HepG2 (cell line): ENCODE measurements around the gene CBX2. TPM values are rescaled to one million over a fixed set of nuclear protein-coding genes. Genes with fewer than 3 reads are reported as not detected.
A peak's percentile ranks its signal among the peaks of the same experiment; 100 is the strongest.

Source experiments
- ARNTL ChIP-seq: sonication (generic); formaldehyde crosslinking; IDR thresholded peaks from 2 replicates; pipeline ENCODE4 v1.4.0; 2020; ENCODE audit warnings: mild to moderate bottlenecking, missing genetic modification reagents
- ELF3 ChIP-seq: IDR thresholded peaks from 2 replicates; pipeline ENCODE4 v1.6.1; 2016; ENCODE audit warnings: missing genetic modification reagents, missing compliant biosample characterization
- HES4 ChIP-seq: sonication (generic); formaldehyde crosslinking; IDR thresholded peaks from 2 replicates; pipeline ENCODE4 v1.9.0; 2021; ENCODE audit warnings: mild to moderate bottlenecking, missing genetic modification reagents, borderline replicate concordance
- HIVEP1 ChIP-seq: sonication (generic); formaldehyde crosslinking; IDR thresholded peaks from 2 replicates; pipeline ENCODE4 v1.4.0; 2020; ENCODE audit warnings: mild to moderate bottlenecking, missing genetic modification reagents
- MIXL1 ChIP-seq: IDR thresholded peaks from 2 replicates; pipeline ENCODE4 v1.6.1; 2016
- MYNN ChIP-seq: sonication (generic); formaldehyde crosslinking; IDR thresholded peaks from 2 replicates; pipeline ENCODE4 v1.4.0; 2020; ENCODE audit warnings: mild to moderate bottlenecking, low read depth, missing genetic modification reagents
- RARA ChIP-seq: IDR thresholded peaks from 2 replicates; pipeline ENCODE4 v1.6.1; 2016; ENCODE audit warnings: missing genetic modification reagents, missing compliant biosample characterization
- SYNCRIP ChIP-seq: fragments of 200-400 bp; formaldehyde crosslinking; IDR thresholded peaks from 2 replicates; pipeline ENCODE4 v1.6.1; 2018; ENCODE audit warnings: mild to moderate bottlenecking, low read depth, low read length; ENCODE audit not compliant: insufficient read depth
- XBP1 ChIP-seq: sonication (generic); formaldehyde crosslinking; IDR thresholded peaks from 2 replicates; pipeline ENCODE4 v1.5.0; 2020; ENCODE audit warnings: missing genetic modification reagents
- ZMYM4 ChIP-seq: sonication (generic); formaldehyde crosslinking; IDR thresholded peaks from 2 replicates; pipeline ENCODE4 v1.8.1; 2023; ENCODE audit warnings: mild to moderate bottlenecking, missing genetic modification reagents
- ZNF543 ChIP-seq: sonication (generic); formaldehyde crosslinking; IDR thresholded peaks from 2 replicates; pipeline ENCODE4 v1.4.0; 2020; ENCODE audit warnings: mild to moderate bottlenecking, missing genetic modification reagents
- ZNF558 ChIP-seq: sonication (generic); formaldehyde crosslinking; IDR thresholded peaks from 2 replicates; pipeline ENCODE4 v1.9.0; 2022; ENCODE audit warnings: mild to moderate bottlenecking, missing genetic modification reagents, borderline replicate concordance
- ZNF773 ChIP-seq: sonication (generic); formaldehyde crosslinking; IDR thresholded peaks from 2 replicates; pipeline ENCODE4 v1.4.0; 2020; ENCODE audit warnings: missing genetic modification reagents, borderline replicate concordance
- ZNF780A ChIP-seq: sonication (generic); formaldehyde crosslinking; IDR thresholded peaks from 2 replicates; pipeline ENCODE4 v1.8.0; 2022; ENCODE audit warnings: mild to moderate bottlenecking, missing genetic modification reagents, moderate library complexity
- ZNF879 ChIP-seq: sonication (generic); formaldehyde crosslinking; IDR thresholded peaks from 2 replicates; pipeline ENCODE4 v1.8.1; 2023; ENCODE audit warnings: missing genetic modification reagents
- polyA plus RNA-seq, 8 experiments: library from polyadenylated mRNA; depleted of rRNA in 3 of 8; stranded (reverse) in 7 of 8; unstranded in 1 of 8; fragments of >200 nt; fragmentation: Illumina TruSeq in 4 of 8; extraction: Trizol in 4 of 8; gene quantifications; 2 replicates each; pipeline versions ENCODE4 v1.2.1 to v1.2.3, GENCODE V29; 2011 to 2016; ENCODE audit warnings: low read depth in 4 of 8, missing spikeins in 1 of 8, mixed read lengths in 1 of 8; ENCODE audit not compliant: insufficient read depth in 1 of 8
- total RNA-seq, 5 experiments: library from RNA; depleted of rRNA; stranded (reverse); fragments of >200 nt; fragmentation: Illumina TruSeq; extraction: Trizol; gene quantifications; 2 replicates each; pipeline ENCODE4 v1.2.3, GENCODE V29; 2016; ENCODE audit warnings: low read depth in 1 of 5
- TF ChIP-seq, protein P1 (sequence below): sonication (generic); formaldehyde crosslinking; conservative IDR thresholded peaks from 2 replicates; pipeline ENCODE4 v1.8.0; 2022; ENCODE audit warnings: mild to moderate bottlenecking, moderate library complexity, missing genetic modification reagents
- TF ChIP-seq, protein P2 (sequence below): sonication (generic); formaldehyde crosslinking; IDR thresholded peaks from 2 replicates; pipeline ENCODE4 v1.4.0; 2020; ENCODE audit warnings: missing genetic modification reagents
- TF ChIP-seq, protein P3 (sequence below): IDR thresholded peaks from 2 replicates; pipeline ENCODE4 v1.6.1; 2016; ENCODE audit warnings: missing genetic modification reagents, missing compliant biosample characterization
- TF ChIP-seq, protein P4 (sequence below): sonication (generic); formaldehyde crosslinking; IDR thresholded peaks from 2 replicates; pipeline ENCODE4 v1.5.1; 2020; ENCODE audit warnings: missing genetic modification reagents, mild to moderate bottlenecking, borderline replicate concordance
- TF ChIP-seq, protein P5 (sequence below): sonication (generic); formaldehyde crosslinking; IDR thresholded peaks from 2 replicates; pipeline ENCODE4 v1.4.0; 2020; ENCODE audit warnings: low read depth, missing genetic modification reagents

CBX2 gene
- total and polyA plus RNA-seq, 2 of the 13 experiments (the other 11 are each of a cell fraction or from before 2014, with no cell fraction given): 14.5 to 31.1 TPM

DNA sequence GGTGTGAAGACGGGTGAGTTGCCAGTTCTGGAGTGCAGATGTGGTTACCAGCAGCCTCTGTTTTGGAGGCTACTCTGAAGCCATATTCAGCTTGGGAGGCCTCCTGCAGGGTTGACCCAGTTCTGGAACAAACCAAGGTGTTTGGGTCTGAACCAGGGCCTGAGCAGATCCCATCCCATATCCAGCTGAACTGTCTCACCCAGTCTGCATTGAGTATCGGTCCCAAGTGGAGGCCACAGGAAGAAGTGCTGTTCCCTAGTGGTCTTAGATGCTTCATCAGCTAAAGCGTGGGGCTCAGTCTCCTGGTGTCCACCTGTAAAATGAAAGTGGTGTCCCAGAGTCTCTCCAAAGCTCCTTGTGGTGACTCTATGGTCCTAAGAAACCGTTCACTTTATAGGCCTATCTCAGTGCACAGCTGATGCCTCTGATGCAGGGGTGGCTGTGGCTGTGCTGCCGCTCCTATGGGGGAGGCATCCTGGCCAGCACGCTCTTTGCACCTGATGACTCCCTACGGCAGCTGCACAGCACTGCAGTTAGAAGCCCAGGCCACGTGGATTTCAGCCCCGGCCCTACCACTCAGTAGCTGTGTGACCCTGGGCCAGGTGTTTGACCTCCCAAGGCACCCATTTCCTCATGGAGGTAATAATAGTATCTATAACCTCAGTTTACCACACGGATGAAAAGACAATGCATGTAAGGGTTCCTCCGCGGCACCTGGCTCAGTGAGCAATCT is 40.2 kb downstream of the CBX2 start (continued):
- TF ChIP-seq, protein P1, sequence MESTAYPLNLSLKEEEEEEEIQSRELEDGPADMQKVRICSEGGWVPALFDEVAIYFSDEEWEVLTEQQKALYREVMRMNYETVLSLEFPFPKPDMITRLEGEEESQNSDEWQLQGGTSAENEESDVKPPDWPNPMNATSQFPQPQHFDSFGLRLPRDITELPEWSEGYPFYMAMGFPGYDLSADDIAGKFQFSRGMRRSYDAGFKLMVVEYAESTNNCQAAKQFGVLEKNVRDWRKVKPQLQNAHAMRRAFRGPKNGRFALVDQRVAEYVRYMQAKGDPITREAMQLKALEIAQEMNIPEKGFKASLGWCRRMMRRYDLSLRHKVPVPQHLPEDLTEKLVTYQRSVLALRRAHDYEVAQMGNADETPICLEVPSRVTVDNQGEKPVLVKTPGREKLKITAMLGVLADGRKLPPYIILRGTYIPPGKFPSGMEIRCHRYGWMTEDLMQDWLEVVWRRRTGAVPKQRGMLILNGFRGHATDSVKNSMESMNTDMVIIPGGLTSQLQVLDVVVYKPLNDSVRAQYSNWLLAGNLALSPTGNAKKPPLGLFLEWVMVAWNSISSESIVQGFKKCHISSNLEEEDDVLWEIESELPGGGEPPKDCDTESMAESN (CRISPR knock-in tag): no peak
- TF ChIP-seq XBP1 (CRISPR knock-in tag) (no peak), ARNTL (CRISPR knock-in tag) (peak; percentile 78), MYNN (CRISPR knock-in tag) (no peak), RARA (CRISPR knock-in tag) (peak; percentile 49), HES4 (no peak), SYNCRIP (no peak), MIXL1 (CRISPR knock-in tag) (peak; percentile 58; the same call in 1 of the 2 replicates), ZNF543 (CRISPR knock-in tag) (0 out of 2 replicates have a peak, but pooled peaks have one; percentile 23), ZNF879 (CRISPR knock-in tag) (no peak), ZNF558 (CRISPR knock-in tag) (no peak), ZNF780A (no peak), ELF3 (CRISPR knock-in tag) (peak; percentile 74; the same call in 1 of the 2 replicates), HIVEP1 (CRISPR knock-in tag) (peak; percentile 45; the same call in 1 of the 2 replicates), ZNF773 (no peak), ZMYM4 (CRISPR knock-in tag) (no peak)
- TF ChIP-seq, protein P2, sequence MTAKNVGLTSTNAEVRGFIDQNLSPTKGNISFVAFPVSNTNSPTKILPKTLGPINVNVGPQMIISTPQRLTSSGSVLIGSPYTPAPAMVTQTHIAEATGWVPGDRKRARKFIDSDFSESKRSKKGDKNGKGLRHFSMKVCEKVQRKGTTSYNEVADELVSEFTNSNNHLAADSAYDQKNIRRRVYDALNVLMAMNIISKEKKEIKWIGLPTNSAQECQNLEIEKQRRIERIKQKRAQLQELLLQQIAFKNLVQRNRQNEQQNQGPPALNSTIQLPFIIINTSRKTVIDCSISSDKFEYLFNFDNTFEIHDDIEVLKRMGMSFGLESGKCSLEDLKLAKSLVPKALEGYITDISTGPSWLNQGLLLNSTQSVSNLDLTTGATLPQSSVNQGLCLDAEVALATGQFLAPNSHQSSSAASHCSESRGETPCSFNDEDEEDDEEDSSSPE (CRISPR knock-in tag): no peak
- TF ChIP-seq, protein P3, sequence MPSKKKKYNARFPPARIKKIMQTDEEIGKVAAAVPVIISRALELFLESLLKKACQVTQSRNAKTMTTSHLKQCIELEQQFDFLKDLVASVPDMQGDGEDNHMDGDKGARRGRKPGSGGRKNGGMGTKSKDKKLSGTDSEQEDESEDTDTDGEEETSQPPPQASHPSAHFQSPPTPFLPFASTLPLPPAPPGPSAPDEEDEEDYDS (CRISPR knock-in tag): peak; percentile 37; the same call in 1 of the 2 replicates
- TF ChIP-seq, protein P4, sequence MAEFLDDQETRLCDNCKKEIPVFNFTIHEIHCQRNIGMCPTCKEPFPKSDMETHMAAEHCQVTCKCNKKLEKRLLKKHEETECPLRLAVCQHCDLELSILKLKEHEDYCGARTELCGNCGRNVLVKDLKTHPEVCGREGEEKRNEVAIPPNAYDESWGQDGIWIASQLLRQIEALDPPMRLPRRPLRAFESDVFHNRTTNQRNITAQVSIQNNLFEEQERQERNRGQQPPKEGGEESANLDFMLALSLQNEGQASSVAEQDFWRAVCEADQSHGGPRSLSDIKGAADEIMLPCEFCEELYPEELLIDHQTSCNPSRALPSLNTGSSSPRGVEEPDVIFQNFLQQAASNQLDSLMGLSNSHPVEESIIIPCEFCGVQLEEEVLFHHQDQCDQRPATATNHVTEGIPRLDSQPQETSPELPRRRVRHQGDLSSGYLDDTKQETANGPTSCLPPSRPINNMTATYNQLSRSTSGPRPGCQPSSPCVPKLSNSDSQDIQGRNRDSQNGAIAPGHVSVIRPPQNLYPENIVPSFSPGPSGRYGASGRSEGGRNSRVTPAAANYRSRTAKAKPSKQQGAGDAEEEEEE: no peak
- TF ChIP-seq, protein P5, sequence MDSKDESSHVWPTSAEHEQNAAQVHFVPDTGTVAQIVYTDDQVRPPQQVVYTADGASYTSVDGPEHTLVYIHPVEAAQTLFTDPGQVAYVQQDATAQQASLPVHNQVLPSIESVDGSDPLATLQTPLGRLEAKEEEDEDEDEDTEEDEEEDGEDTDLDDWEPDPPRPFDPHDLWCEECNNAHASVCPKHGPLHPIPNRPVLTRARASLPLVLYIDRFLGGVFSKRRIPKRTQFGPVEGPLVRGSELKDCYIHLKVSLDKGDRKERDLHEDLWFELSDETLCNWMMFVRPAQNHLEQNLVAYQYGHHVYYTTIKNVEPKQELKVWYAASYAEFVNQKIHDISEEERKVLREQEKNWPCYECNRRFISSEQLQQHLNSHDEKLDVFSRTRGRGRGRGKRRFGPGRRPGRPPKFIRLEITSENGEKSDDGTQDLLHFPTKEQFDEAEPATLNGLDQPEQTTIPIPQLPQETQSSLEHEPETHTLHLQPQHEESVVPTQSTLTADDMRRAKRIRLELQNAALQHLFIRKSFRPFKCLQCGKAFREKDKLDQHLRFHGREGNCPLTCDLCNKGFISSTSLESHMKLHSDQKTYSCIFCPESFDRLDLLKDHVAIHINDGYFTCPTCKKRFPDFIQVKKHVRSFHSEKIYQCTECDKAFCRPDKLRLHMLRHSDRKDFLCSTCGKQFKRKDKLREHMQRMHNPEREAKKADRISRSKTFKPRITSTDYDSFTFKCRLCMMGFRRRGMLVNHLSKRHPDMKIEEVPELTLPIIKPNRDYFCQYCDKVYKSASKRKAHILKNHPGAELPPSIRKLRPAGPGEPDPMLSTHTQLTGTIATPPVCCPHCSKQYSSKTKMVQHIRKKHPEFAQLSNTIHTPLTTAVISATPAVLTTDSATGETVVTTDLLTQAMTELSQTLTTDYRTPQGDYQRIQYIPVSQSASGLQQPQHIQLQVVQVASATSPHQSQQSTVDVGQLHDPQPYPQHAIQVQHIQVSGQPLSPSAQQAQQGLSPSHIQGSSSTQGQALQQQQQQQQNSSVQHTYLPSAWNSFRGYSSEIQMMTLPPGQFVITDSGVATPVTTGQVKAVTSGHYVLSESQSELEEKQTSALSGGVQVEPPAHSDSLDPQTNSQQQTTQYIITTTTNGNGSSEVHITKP (CRISPR knock-in tag): no peak
